ENCODE measurements around the gene CGN. TPM values are rescaled to one million over a fixed set of nuclear protein-coding genes. Genes with fewer than 3 reads are reported as not detected.

The CGN gene
- total RNA-seq, 4 donors from 2014 or later, result 0.42 to 3.1 (median 0.94) TPM

DNA sequence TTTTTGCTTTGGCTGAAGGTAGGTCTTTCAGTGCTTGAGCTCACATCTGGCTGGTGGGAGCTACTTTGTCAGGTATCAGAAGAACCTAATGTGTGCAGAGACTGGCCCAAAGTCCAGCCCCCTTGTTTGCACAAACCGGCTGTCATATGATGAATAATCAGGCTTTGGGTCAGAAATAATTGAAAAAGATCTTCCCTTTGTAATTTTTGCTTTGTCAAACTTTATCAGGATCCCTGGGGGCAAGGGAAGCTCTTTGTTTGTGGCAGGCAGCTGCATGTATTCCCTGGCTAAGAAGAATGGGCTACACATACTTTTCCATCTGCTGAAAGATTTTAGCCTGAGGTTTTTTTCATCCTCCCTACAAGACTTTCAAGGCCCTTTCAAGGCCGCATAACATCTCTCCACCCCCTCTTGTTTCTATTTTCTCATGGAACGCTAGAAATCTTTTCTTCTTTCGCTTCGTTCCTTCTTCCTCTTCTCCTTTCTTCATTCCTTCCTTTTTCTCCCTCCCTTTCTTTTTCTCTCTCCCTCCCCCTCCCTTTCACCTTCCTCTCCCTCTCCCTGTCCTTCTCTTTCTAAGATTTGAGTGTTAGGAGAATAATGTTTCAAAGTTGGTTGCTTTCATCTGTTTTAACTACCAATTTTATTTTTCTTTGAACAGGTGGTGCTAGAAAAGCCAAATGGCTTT, 54.5 kb downstream of the CGN start:
- Histone ChIP-seq H3K4me1 (no peaks in the 10 kb centered on the region), H3K36me3 (peaks cover 15 to 71% (median 39%) of the 10 kb centered on the region in 4 donors), H3K27ac (replicated peaks in 1 of 4) (no peak overlapping the region), H3K9me3 (no peaks in the 10 kb centered on the region), H3K4me3 (no peak overlapping the region), H3K27me3 (no peaks in the 10 kb centered on the region)
- TF ChIP-seq POLR2AphosphoS5 (IDR thresholded peaks at IDR 0.05), result no peak
- TF ChIP-seq, protein P1, sequence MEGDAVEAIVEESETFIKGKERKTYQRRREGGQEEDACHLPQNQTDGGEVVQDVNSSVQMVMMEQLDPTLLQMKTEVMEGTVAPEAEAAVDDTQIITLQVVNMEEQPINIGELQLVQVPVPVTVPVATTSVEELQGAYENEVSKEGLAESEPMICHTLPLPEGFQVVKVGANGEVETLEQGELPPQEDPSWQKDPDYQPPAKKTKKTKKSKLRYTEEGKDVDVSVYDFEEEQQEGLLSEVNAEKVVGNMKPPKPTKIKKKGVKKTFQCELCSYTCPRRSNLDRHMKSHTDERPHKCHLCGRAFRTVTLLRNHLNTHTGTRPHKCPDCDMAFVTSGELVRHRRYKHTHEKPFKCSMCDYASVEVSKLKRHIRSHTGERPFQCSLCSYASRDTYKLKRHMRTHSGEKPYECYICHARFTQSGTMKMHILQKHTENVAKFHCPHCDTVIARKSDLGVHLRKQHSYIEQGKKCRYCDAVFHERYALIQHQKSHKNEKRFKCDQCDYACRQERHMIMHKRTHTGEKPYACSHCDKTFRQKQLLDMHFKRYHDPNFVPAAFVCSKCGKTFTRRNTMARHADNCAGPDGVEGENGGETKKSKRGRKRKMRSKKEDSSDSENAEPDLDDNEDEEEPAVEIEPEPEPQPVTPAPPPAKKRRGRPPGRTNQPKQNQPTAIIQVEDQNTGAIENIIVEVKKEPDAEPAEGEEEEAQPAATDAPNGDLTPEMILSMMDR (IDR thresholded peaks at IDR 0.05), result no peak
- no peak for TF ChIP-seq POLR2A (IDR thresholded peaks at IDR 0.05; ENCODE audit: low read depth)
- TF ChIP-seq EP300 (IDR thresholded peaks at IDR 0.05), result no peak
- 45% methylated on average over 5 of the region's 5 CpGs for WGBS
- intact Hi-C loops (cut with DNase I), result no loop called here
- DNase-seq (ENCODE audit: extremely low spot score), result no peak

DNA sequence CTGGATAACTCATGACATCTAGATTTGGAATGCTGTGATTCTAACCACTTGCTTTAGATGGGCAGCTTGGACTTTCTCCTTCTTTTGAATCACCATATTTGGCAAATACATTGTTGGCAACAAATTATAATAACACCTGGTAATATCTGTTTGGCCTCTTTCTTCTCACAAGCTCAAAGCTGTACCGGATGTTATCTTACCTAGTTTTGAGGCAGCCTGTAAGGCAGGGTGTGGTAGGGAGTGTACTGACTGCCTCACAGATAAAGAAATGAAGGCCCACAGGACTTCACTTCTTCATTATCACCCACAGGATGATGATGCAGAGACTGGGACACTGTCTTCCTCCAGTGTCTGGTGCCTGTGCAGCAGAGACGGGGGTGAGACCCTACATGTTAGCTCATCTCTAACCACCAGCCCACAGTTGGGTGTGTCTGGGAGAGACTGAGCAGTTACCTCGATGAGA, 57.5 kb downstream of the CGN start:
- no peaks in the 10 kb centered on the region for H3K9me3 ChIP-seq
- H3K27ac ChIP-seq (replicated peaks in 1 of 4), result no peak overlapping the region
- 68% methylated on average over 3 of the region's 3 CpGs for WGBS
- no peak for DNase-seq (ENCODE audit: extremely low spot score)
- intact Hi-C loops (cut with DNase I), result no loop called here
- H3K27me3 ChIP-seq, result no peaks in the 10 kb centered on the region
- H3K36me3 ChIP-seq, result peaks cover 15 to 84% (median 40%) of the 10 kb centered on the region in 4 donors
- H3K4me3 ChIP-seq, result no peak overlapping the region
- TF ChIP-seq, protein P1 (IDR thresholded peaks at IDR 0.05), result no peak
- TF ChIP-seq EP300 (IDR thresholded peaks at IDR 0.05) (no peak), POLR2A (IDR thresholded peaks at IDR 0.05; ENCODE audit: low read depth) (no peak), POLR2AphosphoS5 (IDR thresholded peaks at IDR 0.05) (no peak)
- H3K4me1 ChIP-seq, result no peaks in the 10 kb centered on the region

DNA sequence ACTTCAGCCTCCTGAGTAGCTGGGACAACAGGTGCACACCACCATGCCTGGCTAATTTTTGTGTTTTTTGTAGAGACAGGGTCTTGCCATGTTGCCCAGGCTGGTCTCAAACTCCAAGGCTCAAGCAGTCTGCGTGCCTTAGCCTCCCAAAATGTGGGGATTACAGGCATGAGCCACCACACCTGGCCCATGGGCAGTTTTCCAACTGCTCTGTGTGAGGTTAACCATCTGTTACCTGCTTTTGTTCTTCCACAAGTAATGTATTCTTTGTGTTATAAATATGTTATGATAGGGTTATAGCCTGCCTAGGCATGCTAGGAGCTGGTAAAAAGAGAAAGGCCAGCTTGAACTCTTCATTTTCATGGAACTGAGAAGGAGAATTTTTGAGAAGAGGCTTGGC, 59.6 kb downstream of the CGN start:
- peaks cover 20 to 85% (median 38%) of the 10 kb centered on the region in 4 donors for H3K36me3 ChIP-seq

DNA sequence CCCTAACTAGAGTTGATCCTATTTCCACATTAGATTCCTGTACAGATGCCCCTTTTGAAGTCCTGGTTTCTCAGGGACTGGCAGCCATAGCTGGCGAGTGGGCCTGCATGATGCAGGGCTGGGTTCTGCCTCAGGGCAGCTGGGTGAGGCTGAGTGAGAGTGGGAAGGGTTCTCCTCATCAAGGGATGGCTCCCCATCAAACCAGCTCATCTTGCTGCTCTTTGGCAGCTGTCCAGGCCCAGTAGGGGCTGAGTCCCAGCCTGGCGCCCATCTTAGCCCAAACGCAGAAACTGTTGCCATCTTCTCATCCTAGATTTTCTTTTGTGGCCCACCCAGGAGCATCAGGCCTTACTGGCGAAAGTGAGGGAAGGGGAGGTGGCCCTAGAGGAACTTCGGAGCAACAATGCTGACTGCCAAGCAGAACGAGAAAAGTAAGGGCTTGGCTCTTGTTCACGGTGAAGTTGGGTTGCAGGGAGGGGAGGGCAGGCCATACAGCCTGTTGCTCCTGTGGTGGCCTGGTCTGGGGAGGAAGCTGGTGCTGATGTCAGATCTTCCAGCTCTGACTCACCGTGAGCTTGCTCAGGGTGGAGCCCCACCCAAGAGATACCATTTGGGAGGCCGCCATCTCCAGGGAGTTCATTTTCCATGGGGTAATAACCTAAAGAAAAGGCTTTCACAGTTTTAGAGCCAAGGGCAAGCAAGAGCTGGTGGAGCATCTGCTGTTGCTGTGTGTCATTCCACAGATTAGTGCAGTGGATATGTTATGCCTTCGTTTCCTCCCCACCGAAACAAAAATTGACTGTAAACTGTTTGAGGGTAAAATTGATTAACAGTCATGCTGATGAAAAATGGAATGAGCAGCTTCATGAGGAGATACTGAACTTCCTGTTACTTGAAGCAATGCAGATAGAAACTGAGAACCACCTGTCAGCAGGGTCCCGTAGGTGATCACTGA, 63.7 kb downstream of the CGN start:
- intact Hi-C loops (cut with DNase I), result no loop called here
- Histone ChIP-seq H3K27me3 (no peaks in the 10 kb centered on the region), H3K36me3 (peaks cover 26 to 87% (median 54%) of the 10 kb centered on the region in 4 donors), H3K27ac (replicated peaks in 1 of 4) (no peak overlapping the region), H3K4me1 (no peaks in the 10 kb centered on the region), H3K4me3 (no peak overlapping the region), H3K9me3 (no peaks in the 10 kb centered on the region)
- DNase-seq (ENCODE audit: extremely low spot score), result no peak
- 80% methylated on average over 11 of the region's 12 CpGs for WGBS
- TF ChIP-seq POLR2AphosphoS5 (IDR thresholded peaks at IDR 0.05) (no peak), POLR2A (IDR thresholded peaks at IDR 0.05; ENCODE audit: low read depth) (no peak), EP300 (IDR thresholded peaks at IDR 0.05) (no peak)
- TF ChIP-seq, protein P1 (IDR thresholded peaks at IDR 0.05), result no peak

More for the DNA sequence above, 59.6 kb downstream of the CGN start:
- H3K4me3 ChIP-seq, result no peak overlapping the region
- no peak overlapping the region for H3K27ac ChIP-seq (replicated peaks in 1 of 4)
- H3K27me3 ChIP-seq, result no peaks in the 10 kb centered on the region
- 70% methylated on average over 1 of the region's 1 CpG for WGBS
- TF ChIP-seq, protein P1 (IDR thresholded peaks at IDR 0.05), result no peak
- TF ChIP-seq POLR2A (IDR thresholded peaks at IDR 0.05; ENCODE audit: low read depth), result no peak
- no peak for DNase-seq (ENCODE audit: extremely low spot score)
- no peaks in the 10 kb centered on the region for H3K4me1 ChIP-seq
- H3K9me3 ChIP-seq, result no peaks in the 10 kb centered on the region
- intact Hi-C loops (cut with DNase I), result no loop called here

All from esophagus muscularis mucosa (tissue), 4 donors.